Measurements from ENCODE around the gene ADIRF. TPM values are rescaled to one million over a fixed set of nuclear protein-coding genes. Genes with fewer than 3 reads are reported as not detected.
"Not testable (repeated sequence)": the region's sequence is repeated elsewhere in the genome, so short reads cannot be mapped to it uniquely, and the experiment has no call there.

Gene ADIRF
- total RNA-seq, 2 experiments from 2014 or later = not detected

- ChIA-PET POLR2A (no interaction called here), CTCF (interaction anchor here (2.5 kb wide), 1 partner anchor 11 kb away, joined by 10 read pairs; no protein-coding TSS in a partner anchor)
- peak; percentile 88 for DNase-seq
- Mint-ChIP-seq H3K4me1 (peaks cover 26% of the 10 kb centered on the region), H3K9me3 (ENCODE audit: low read depth) (no peaks in the 10 kb centered on the region), H3K36me3 (ENCODE audit: low read depth) (no peaks in the 10 kb centered on the region), H3K27ac (peak overlapping the region; percentile 80), H3K4me3 (peak overlapping the region; percentile 70), H3K27me3 (peaks cover 10% of the 10 kb centered on the region)
- intact Hi-C loops (cut with DNase I, micrococcal nuclease) = loop anchor here in 1 of 2 experiments (1.0 kb wide), 3 partner anchors 54 to 215 kb away; partner anchors contain the start of genes BMPR1A and SHLD2
- ATAC-seq = peak; percentile 78
Measured at GRCh38 chr10:86971232-86971991, 3.1 kb downstream of the ADIRF start.

GRCh38 chr10:86972613-86973380 is 4.5 kb downstream of the ADIRF start:
- peaks cover 10% of the 10 kb centered on the region for H3K27me3 Mint-ChIP-seq
- H3K36me3 Mint-ChIP-seq (ENCODE audit: low read depth) = no peaks in the 10 kb centered on the region
- DNase-seq = no peak
- CTCF ChIA-PET = no interaction called here
- intact Hi-C loops (cut with DNase I, micrococcal nuclease) = no loop called here
- ATAC-seq = no peak
- POLR2A ChIA-PET = no interaction called here
- no peaks in the 10 kb centered on the region for H3K9me3 Mint-ChIP-seq (ENCODE audit: low read depth)
- H3K4me3 Mint-ChIP-seq = no peak overlapping the region
- peaks cover 19% of the 10 kb centered on the region for H3K4me1 Mint-ChIP-seq
- H3K27ac Mint-ChIP-seq = peak overlapping the region; percentile 38

GRCh38 chr10:86974484-86974883 is 6.2 kb downstream of the ADIRF start:
- ChIA-PET CTCF (interaction anchor here (0.6 kb wide), 1 partner anchor 195 kb away, joined by 3 read pairs; no protein-coding TSS in a partner anchor), POLR2A (no interaction called here)
- Mint-ChIP-seq H3K27me3 (peaks cover 4% of the 10 kb centered on the region), H3K4me1 (peaks cover 16% of the 10 kb centered on the region), H3K27ac (no peak overlapping the region), H3K4me3 (no peak overlapping the region), H3K36me3 (ENCODE audit: low read depth) (no peaks in the 10 kb centered on the region), H3K9me3 (ENCODE audit: low read depth) (no peaks in the 10 kb centered on the region)
- no peak for ATAC-seq
- no peak for DNase-seq
- intact Hi-C loops (cut with DNase I, micrococcal nuclease) = no loop called here

- intact Hi-C loops (cut with DNase I, micrococcal nuclease) = no loop called here
- ChIA-PET CTCF (interaction anchor here (0.6 to 1.4 kb wide), 2 partner anchors 10 to 13 kb away, joined by 3 to 4 read pairs; no protein-coding TSS in a partner anchor), POLR2A (no interaction called here)
- DNase-seq = no peak
- peaks cover 6% of the 10 kb centered on the region for H3K27me3 Mint-ChIP-seq
- no peaks in the 10 kb centered on the region for H3K36me3 Mint-ChIP-seq (ENCODE audit: low read depth)
- no peak overlapping the region for H3K4me3 Mint-ChIP-seq
- H3K9me3 Mint-ChIP-seq (ENCODE audit: low read depth) = no peaks in the 10 kb centered on the region
- peaks cover 9% of the 10 kb centered on the region for H3K4me1 Mint-ChIP-seq
- H3K27ac Mint-ChIP-seq = no peak overlapping the region
- ATAC-seq = no peak
Measured at GRCh38 chr10:86976362-86977056, 8.2 kb downstream of the ADIRF start.

- H3K4me1 Mint-ChIP-seq; DNase-seq; intact Hi-C loops (cut with DNase I, micrococcal nuclease); H3K9me3 Mint-ChIP-seq (ENCODE audit: low read depth); POLR2A ChIA-PET; H3K4me3 Mint-ChIP-seq; ATAC-seq; H3K27me3 Mint-ChIP-seq; CTCF ChIA-PET; H3K36me3 Mint-ChIP-seq (ENCODE audit: low read depth): not testable (repeated sequence)
- H3K27ac Mint-ChIP-seq = peak overlapping the region; percentile 59
Measured at GRCh38 chr10:86978457-86978856, 10.2 kb downstream of the ADIRF start.

- Mint-ChIP-seq H3K9me3 (ENCODE audit: low read depth) (no peaks in the 10 kb centered on the region), H3K36me3 (ENCODE audit: low read depth) (no peaks in the 10 kb centered on the region), H3K27me3 (peaks cover 2% of the 10 kb centered on the region), H3K4me3 (no peak overlapping the region), H3K27ac (no peak overlapping the region), H3K4me1 (no peaks in the 10 kb centered on the region)
- ChIA-PET CTCF (interaction anchor here (0.9 kb wide), 1 partner anchor 41 kb away, joined by 3 read pairs; no protein-coding TSS in a partner anchor), POLR2A (no interaction called here)
- DNase-seq = no peak
- intact Hi-C loops (cut with DNase I, micrococcal nuclease) = no loop called here
- ATAC-seq = no peak
Measured at GRCh38 chr10:86979296-86979818, 11.1 kb downstream of the ADIRF start.

GRCh38 chr10:86979977-86980448 is 11.7 kb downstream of the ADIRF start:
- ATAC-seq (no peak), DNase-seq (no peak)
- peaks cover 2% of the 10 kb centered on the region for H3K27me3 Mint-ChIP-seq
- intact Hi-C loops (cut with DNase I, micrococcal nuclease) = no loop called here
- ChIA-PET POLR2A (no interaction called here), CTCF (no interaction called here)
- no peaks in the 10 kb centered on the region for H3K4me1 Mint-ChIP-seq
- H3K36me3 Mint-ChIP-seq (ENCODE audit: low read depth) = no peaks in the 10 kb centered on the region
- H3K27ac Mint-ChIP-seq = no peak overlapping the region
- H3K4me3 Mint-ChIP-seq = no peak overlapping the region
- no peaks in the 10 kb centered on the region for H3K9me3 Mint-ChIP-seq (ENCODE audit: low read depth)

GRCh38 chr10:86981020-86981419 is 12.7 kb downstream of the ADIRF start:
- POLR2A ChIA-PET; H3K4me1 Mint-ChIP-seq; intact Hi-C loops (cut with DNase I, micrococcal nuclease); H3K27me3 Mint-ChIP-seq; H3K27ac Mint-ChIP-seq; H3K36me3 Mint-ChIP-seq (ENCODE audit: low read depth); ATAC-seq; H3K9me3 Mint-ChIP-seq (ENCODE audit: low read depth); DNase-seq; H3K4me3 Mint-ChIP-seq: not testable (repeated sequence)
- CTCF ChIA-PET = interaction anchor here (1.1 kb wide), 1 partner anchor 41 kb away, joined by 5 read pairs; no protein-coding TSS in a partner anchor

GRCh38 chr10:86981716-86982115 is 13.4 kb downstream of the ADIRF start:
- POLR2A ChIA-PET = no interaction called here
- H3K9me3 Mint-ChIP-seq (ENCODE audit: low read depth) = no peaks in the 10 kb centered on the region
- no peaks in the 10 kb centered on the region for H3K4me1 Mint-ChIP-seq
- no peak for ATAC-seq
- DNase-seq = no peak
- H3K36me3 Mint-ChIP-seq (ENCODE audit: low read depth) = no peaks in the 10 kb centered on the region
- intact Hi-C loops (cut with DNase I, micrococcal nuclease) = no loop called here
- H3K27me3 Mint-ChIP-seq = peaks cover 2% of the 10 kb centered on the region
- no peak overlapping the region for H3K4me3 Mint-ChIP-seq
- CTCF ChIA-PET = interaction anchor here (1.1 kb wide), 1 partner anchor 42 kb away, joined by 5 read pairs; no protein-coding TSS in a partner anchor
- H3K27ac Mint-ChIP-seq = no peak overlapping the region

- H3K4me1 Mint-ChIP-seq; H3K27ac Mint-ChIP-seq; intact Hi-C loops (cut with DNase I, micrococcal nuclease); H3K36me3 Mint-ChIP-seq (ENCODE audit: low read depth); H3K27me3 Mint-ChIP-seq; H3K4me3 Mint-ChIP-seq; POLR2A ChIA-PET; CTCF ChIA-PET; H3K9me3 Mint-ChIP-seq (ENCODE audit: low read depth); ATAC-seq; DNase-seq: not testable (repeated sequence)
Measured at GRCh38 chr10:86984498-86984897, 16.2 kb downstream of the ADIRF start.

- POLR2A ChIA-PET = no interaction called here
- H3K27me3 Mint-ChIP-seq = peaks cover 15% of the 10 kb centered on the region
Measured at GRCh38 chr10:86988520-86988919, 20.2 kb downstream of the ADIRF start.

More at GRCh38 chr10:86988520-86988919, 20.2 kb downstream of the ADIRF start:
- no peak for ATAC-seq
- no peak overlapping the region for H3K27ac Mint-ChIP-seq
- no peak overlapping the region for H3K4me3 Mint-ChIP-seq
- intact Hi-C loops (cut with DNase I, micrococcal nuclease) = no loop called here
- no peaks in the 10 kb centered on the region for H3K9me3 Mint-ChIP-seq (ENCODE audit: low read depth)
- H3K4me1 Mint-ChIP-seq = no peaks in the 10 kb centered on the region
- DNase-seq = no peak
- CTCF ChIA-PET = interaction anchor here (0.8 to 1.9 kb wide), 2 partner anchors 21 to 81 kb away, joined by 3 to 4 read pairs; no protein-coding TSS in a partner anchor
- no peaks in the 10 kb centered on the region for H3K36me3 Mint-ChIP-seq (ENCODE audit: low read depth)
